GM18517 (cell line): ENCODE data around the gene RNF212.
"Not testable (repeated sequence)": the region's sequence is repeated elsewhere in the genome, so short reads cannot be mapped to it uniquely, and the experiment has no call there.

Source experiments
- ATAC-seq: cut with Tn5 transposase; IDR thresholded peaks from one replicate; pipeline ENCODE4 v1.9.1; 2021; ENCODE audit warnings: mild to moderate bottlenecking, moderate library complexity; ENCODE audit not compliant: unreplicated experiment

RNF212 gene

DNA sequence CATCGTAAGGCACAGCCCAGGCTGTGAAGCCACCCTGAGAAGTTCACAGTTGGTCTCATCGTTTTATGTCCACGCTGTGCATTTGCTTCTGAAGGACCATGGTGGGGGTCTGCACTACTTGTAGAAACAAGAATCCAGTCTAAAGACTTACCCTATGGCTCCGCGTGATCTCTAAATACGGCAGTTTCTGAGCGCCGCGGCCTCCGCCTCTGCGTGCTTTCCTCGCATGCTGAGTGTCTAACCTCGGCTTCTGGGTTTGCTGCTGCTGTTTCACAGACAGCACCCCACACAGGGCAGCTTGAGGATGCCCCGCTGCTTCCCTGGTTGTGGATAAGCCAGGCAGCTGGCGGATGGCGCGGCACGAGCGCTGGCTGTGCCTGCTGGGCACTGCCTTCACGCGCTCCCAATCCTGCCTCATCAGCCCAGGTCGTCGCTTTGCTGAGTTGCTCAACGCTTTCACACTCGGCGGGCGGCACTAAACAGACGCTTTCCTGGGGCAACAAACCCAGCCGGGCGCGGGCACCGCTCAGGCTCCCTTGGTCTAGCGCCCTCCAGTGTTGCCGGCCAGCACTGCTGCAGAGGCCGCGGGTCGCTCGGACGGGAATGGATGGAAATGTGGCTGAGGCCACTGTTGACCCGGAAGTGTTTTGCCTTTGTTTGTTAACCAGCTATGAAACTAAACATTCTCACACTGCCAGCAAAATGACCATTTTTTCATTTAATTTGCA lies 62.7 kb downstream of the RNF212 start:
- ATAC-seq: no peak

DNA sequence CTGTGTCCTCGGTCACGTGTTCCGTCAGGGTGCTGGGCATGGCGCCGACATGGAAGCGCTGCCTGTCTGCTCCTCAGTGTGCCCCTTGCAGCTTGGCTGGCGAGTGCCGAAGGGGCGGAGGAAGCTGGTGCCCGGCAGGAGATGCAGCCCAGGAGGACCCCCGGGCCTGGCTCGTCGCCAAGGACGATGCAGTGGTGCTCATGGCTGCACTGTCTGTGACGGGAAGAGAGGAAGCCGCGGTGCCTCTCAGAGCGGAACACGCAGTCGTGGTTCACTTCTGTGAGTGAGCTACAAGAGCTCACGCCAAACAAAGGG lies 63.8 kb downstream of the RNF212 start:
- no peak for ATAC-seq

GRCh38 chr4:1048773-1049590 lies 64.4 kb downstream of the RNF212 start:
- ATAC-seq: no peak

- ATAC-seq: no peak
Observed at GRCh38 chr4:1047976-1048772, 65.2 kb downstream of the RNF212 start.

DNA sequence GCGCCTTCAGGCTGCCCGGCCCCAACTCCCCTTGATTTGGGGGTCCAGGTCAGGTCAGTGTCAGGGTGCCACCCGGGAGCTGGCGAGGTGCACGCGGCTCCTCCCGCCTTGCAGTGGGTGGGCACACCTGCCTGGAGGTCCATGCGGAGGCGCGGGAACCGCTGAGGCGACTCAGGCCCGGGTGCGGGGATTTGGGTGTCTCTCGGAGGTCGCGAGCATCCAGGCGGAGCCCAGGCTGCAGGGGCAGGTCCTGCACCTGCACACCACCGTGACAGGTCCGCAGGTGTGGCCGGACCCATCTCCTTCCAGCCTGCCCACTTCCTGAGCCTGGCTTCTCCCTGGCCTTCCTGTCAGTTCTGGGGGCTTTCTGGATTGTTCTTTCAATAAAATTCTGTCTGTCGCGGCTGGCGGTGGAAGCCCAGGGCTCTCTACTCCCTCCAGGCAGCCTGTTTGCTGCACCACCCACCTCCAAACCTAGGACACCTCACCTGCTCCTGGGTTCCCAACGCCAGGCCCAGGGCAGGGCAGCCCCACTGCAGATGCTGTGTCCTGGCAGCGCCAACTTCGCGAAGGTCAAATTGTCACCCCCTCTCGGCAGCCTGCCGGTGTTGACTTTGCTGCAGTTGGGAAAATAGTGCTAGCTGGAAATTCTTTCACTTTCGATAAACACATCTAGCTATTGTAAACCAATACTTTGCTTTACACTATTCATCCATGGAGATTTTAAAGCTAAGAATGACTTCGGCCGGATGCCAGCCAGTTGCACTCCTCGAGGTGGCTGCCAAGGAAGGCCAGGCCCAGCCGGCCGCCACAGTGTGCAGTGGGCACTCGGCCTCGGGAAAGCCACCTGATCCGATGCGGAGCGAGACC lies 66.0 kb downstream of the RNF212 start:
- ATAC-seq: no peak

DNA sequence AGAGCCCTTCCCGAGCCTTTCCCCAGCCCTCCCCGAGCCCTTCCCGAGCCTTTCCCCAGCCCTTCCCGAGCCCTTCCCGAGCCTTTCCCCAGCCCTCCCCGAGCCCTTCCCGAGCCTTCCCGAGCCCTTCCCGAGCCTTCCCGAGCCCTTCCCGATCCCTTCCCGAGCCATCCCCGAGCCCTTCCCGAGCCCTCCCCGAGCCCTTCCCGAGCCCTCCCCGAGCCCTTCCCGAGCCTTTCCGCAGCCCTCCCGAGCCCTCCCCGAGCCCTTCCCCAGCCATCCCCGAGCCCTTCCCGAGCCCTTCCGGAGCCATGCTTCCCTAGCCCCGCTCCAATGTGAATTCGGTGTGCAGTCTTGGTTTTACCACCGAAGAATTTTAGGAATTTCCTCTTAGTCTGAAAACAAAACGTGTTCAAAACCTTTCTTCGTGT lies 66.8 kb downstream of the RNF212 start:
- ATAC-seq: not testable (repeated sequence)

- no peak for ATAC-seq
Observed at GRCh38 chr4:1045595-1046201, 67.7 kb downstream of the RNF212 start.

GRCh38 chr4:1045193-1045594 lies 68.2 kb downstream of the RNF212 start:
- no peak for ATAC-seq

DNA sequence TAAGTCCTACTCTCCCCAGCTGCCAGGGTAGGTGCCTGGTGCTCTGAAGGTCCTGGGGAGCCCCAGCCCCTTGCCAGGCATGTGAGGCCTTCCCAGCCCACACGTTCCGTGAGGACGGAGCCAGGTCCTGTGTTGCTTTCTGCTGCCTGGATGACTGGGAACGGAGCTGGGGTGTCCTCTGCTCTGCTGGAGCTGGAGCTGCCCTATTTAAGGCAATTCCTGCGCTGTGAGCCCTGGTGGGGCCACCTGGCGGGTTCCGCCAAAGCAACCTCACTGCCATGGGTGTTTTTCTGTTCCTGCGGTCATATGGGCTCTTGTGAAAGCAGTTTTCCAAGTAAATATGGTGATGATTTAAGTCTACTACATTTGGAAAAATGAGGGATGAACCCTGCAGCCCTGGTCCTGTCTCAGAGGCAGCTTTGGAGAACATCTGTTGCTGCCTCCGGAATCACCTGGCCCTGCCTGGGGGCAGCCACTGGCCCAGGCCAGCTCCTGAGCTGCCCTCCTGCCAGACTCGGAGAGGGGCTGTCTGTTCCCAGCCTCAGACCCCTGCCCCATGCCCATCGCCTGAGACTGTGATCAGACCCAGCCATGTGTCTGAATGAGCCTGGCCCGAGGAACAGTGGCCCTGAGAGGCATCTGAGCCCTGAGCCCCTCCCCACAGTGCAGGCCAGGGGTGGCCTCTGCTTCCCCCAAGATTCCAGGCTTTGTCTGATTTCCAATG lies 68.7 kb downstream of the RNF212 start:
- no peak for ATAC-seq

GRCh38 chr4:1043651-1044468 lies 69.5 kb downstream of the RNF212 start:
- ATAC-seq: no peak

DNA sequence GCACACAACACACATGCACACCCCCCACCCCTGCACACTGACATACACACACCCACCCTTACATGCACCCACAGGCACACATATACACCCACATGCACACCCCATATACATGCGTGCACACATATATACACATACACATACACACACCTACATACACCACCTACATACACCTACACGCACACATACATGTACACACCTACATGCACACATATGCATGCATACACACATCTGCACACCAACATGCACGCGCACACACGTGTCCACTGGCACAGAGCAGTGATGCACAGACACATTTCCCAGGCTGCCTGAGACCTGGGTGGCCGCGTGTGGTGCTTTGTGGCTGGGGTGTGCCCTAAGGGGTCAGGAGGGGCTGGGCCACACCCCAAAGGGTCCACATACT lies 70.2 kb downstream of the RNF212 start:
- no peak for ATAC-seq

- ATAC-seq: no peak
Observed at GRCh38 chr4:1042352-1043055, 70.9 kb downstream of the RNF212 start.

GRCh38 chr4:1041936-1042330 lies 71.4 kb downstream of the RNF212 start:
- no peak for ATAC-seq

- no peak for ATAC-seq
Observed at GRCh38 chr4:1041147-1041935, 72.0 kb downstream of the RNF212 start.

DNA sequence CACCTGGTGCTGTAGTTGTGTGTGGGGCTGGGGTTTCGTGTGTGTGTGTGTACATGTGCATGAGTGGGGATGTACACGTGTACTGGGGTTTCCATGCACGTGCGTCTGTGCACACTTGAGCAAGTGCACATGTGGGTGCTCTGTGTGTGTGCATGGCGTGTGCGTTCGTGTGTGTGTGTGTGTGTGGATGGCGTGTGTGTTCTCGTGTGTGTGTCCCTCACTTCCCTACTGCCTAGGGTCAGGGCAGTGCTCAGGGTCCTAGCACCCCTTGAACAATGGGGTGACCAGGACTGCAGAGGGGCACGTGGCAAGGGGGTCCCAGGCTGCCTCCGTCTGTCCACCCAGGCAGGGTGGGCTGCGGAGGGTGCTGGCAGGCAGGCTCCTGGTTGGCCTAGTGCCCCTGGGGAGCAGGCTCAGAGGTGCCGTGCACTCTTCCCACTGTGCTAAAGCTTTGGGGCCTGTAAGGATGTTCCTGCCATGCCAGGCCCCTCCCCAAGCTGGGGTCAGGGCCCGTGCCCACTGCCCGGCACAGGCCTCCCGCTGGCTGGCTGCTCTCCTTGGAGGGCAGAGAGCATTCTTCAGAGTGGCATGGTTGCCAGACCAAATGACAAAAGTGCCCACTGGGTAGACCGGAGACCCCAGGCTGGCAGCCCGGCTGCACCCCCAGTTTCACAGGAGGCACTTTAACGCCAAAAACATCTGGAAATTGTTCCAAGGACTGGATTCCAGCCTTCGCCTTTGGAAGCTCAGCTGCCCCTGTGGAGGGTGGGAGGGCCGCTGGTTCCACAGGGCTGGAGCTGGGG lies 72.8 kb downstream of the RNF212 start:
- no peak for ATAC-seq

GRCh38 chr4:1039493-1040343 lies 73.6 kb downstream of the RNF212 start:
- ATAC-seq: no peak
